Fibroblast of mammary gland (primary cell): ENCODE measurements around the gene NUDC.
A peak's percentile ranks its signal among the peaks of the same experiment; 100 is the strongest.

Source experiments
- DNase-seq: peaks from one replicate; pipeline ENCODE4 v3.0.0-alpha.2; 2010; ENCODE audit warnings: low read depth
- H3K4me3 ChIP-seq: 2 replicates; pipeline ENCODE4 v1.5.1; 2011; ENCODE audit warnings: low read depth, mild to moderate bottlenecking, low read length, moderate library complexity; ENCODE audit not compliant: control insufficient read depth
- CTCF ChIP-seq: conservative IDR thresholded peaks from 2 replicates; pipeline ENCODE4 v1.5.1; 2011; ENCODE audit warnings: low read depth, low read length, inconsistent platforms; ENCODE audit not compliant: control insufficient read depth, insufficient read depth

Gene NUDC

GRCh38 chr1:26887125-26887524, 34.4 kb upstream of the NUDC start:
- no peak overlapping the region for H3K4me3 ChIP-seq
- DNase-seq: peak; percentile 65
- peak; percentile 58 for TF ChIP-seq CTCF

DNA sequence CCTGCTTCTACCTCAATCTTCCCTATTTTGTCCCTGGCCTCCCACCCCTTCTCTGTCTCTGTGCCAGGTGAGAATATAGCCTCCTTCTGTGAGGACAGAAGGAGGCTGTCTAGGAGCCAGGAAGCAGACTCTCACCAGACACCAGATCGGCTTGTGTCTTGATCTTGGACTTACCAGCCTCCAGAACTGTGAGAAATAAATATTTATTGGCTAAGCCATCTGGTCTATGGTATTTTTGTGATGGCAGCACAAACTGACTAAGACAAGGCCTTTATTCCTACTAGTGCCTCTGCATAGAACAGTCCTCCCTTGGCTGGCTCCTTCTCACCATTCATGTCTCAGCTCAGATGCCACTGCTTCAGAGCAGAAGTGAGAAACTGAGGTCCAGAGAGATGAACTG, 33.3 kb upstream of the NUDC start:
- no peak for DNase-seq
- no peak overlapping the region for H3K4me3 ChIP-seq
- TF ChIP-seq CTCF: no peak

GRCh38 chr1:26889551-26890466, 31.7 kb upstream of the NUDC start, which contains the start of gene GPN2:
Gene GPN2 (minus strand): TSS chr1:26890283. CDS start chr1:26890096, 187 bp downstream.
- peak within 1 kb of the TSS; percentile 85 for H3K4me3 ChIP-seq
- TF ChIP-seq CTCF: no peak
- DNase-seq: peak; percentile 70

- no peak for DNase-seq
- peak overlapping the region; percentile 85 for H3K4me3 ChIP-seq
- no peak for TF ChIP-seq CTCF
Measured at GRCh38 chr1:26890467-26890796, 31.1 kb upstream of the NUDC start.

GRCh38 chr1:26894263-26894662, 27.3 kb upstream of the NUDC start:
- TF ChIP-seq CTCF: no peak

DNA sequence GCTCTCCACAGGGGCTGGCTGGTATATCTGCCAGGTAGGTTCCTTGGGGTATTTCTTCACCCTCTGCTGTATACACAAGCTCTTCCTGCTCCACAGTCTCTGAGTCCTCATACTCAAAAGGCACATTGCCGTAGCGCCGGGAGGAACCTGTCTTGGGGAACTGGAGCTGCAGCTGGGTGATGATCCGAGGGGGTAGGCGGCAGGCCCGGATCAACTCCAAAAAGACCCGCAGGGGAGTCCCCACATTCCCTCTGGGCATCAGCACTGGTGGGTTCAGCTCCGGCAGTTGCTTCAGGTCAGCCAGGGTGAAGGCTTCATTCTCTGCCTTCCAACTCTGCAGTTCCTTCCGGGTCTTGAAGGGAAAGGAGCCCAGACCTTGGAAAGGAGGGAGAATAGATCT, 24.2 kb upstream of the NUDC start:
- TF ChIP-seq CTCF: no peak

More at GRCh38 chr1:26894263-26894662, 27.3 kb upstream of the NUDC start:
- DNase-seq: no peak
- H3K4me3 ChIP-seq: no peak overlapping the region

More for the DNA sequence above, 24.2 kb upstream of the NUDC start:
- H3K4me3 ChIP-seq: no peak overlapping the region
- no peak for DNase-seq
